Endodermal cell (in vitro differentiated cells): ENCODE data around the gene ASRGL1. TPM values are rescaled to one million over a fixed set of nuclear protein-coding genes. Genes with fewer than 3 reads are reported as not detected.
A peak's percentile ranks its signal among the peaks of the same experiment; 100 is the strongest.

Experiments
- DNase-seq: peaks from one replicate; pipeline ENCODE4 v3.0.0-alpha.2; 2017
- H3K27ac ChIP-seq: 2 replicates; pipeline ENCODE4 v1.5.1; 2013; ENCODE audit warnings: mild to moderate bottlenecking, low read depth, low read length, moderate library complexity
- H3K27me3 ChIP-seq: 2 replicates; pipeline ENCODE4 v1.6.1; 2013; ENCODE audit warnings: mild to moderate bottlenecking, low read length, moderate library complexity; ENCODE audit not compliant: insufficient read depth, control insufficient read depth, poor library complexity, severe bottlenecking
- H3K36me3 ChIP-seq: 2 replicates; pipeline ENCODE4 v1.7.0; 2013; ENCODE audit warnings: mild to moderate bottlenecking, low read length, moderate library complexity; ENCODE audit not compliant: control insufficient read depth, insufficient read depth
- H3K4me1 ChIP-seq: one replicate; pipeline ENCODE4 v1.7.0; 2013; ENCODE audit warnings: low read length; ENCODE audit not compliant: control insufficient read depth, insufficient read depth
- H3K4me3 ChIP-seq: 2 replicates; pipeline ENCODE4 v1.5.1; 2013; ENCODE audit warnings: mild to moderate bottlenecking, low read length, moderate library complexity
- H3K9ac ChIP-seq: 2 replicates; pipeline ENCODE4 v1.6.1; 2013; ENCODE audit warnings: mild to moderate bottlenecking, low read length, moderate library complexity; ENCODE audit not compliant: poor library complexity, severe bottlenecking; ENCODE audit errors: extremely low read depth
- H3K9me3 ChIP-seq: 2 replicates; pipeline ENCODE4 v1.6.1; 2013; ENCODE audit warnings: mild to moderate bottlenecking, low read length, moderate library complexity; ENCODE audit not compliant: control insufficient read depth
- H3K27ac Mint-ChIP-seq: 2 replicates; pipeline ENCODE4 v1.8.0; 2020; ENCODE audit warnings: mixed read lengths
- H3K27me3 Mint-ChIP-seq: 2 replicates; pipeline ENCODE4 v1.8.0; 2021; ENCODE audit warnings: mild to moderate bottlenecking, mixed read lengths; ENCODE audit not compliant: insufficient read depth
- H3K36me3 Mint-ChIP-seq: 2 replicates; pipeline ENCODE4 v1.8.0; 2020; ENCODE audit warnings: low read depth, mixed read lengths
- H3K4me1 Mint-ChIP-seq: 2 replicates; pipeline ENCODE4 v1.8.0; 2020; ENCODE audit warnings: mixed read lengths
- H3K4me3 Mint-ChIP-seq: 2 replicates; pipeline ENCODE4 v1.8.0; 2020; ENCODE audit warnings: mild to moderate bottlenecking, moderate library complexity, mixed read lengths
- H3K9me3 Mint-ChIP-seq: 2 replicates; pipeline ENCODE4 v1.8.0; 2020; ENCODE audit warnings: mild to moderate bottlenecking, mixed read lengths
- WGBS, 2 experiments: methylation state at CpG; one replicate each; pipeline versions ENCODE4 v1.1.5 to v1.1.7; 2013; ENCODE audit warnings: missing lambda C conversion rate in 2 of 2, mixed read lengths in 1 of 2; ENCODE audit not compliant: insufficient coverage in 1 of 2, insufficient read length in 1 of 2; 5-methylcytosine and 5-hydroxymethylcytosine counted together
- total RNA-seq, 2 donors: library from RNA; stranded (reverse); fragmentation: NEBNext Ultra II Directional in 1 of 2; extraction: Animal tissue kit (Norgen Biotek cat#: 25700) in 1 of 2; gene quantifications; 2 replicates in 1 of 2; 3 replicates in 1 of 2; pipeline ENCODE4 v1.2.1, GENCODE V29; 2021
- TF ChIP-seq, protein P1 (sequence below): fragments of 200-600 bp; sonication (generic); conservative IDR thresholded peaks from 2 replicates; pipeline ENCODE4 v1.5.0; 2021; ENCODE audit warnings: antibody characterized with exemption, mild to moderate bottlenecking

Gene ASRGL1
- total RNA-seq, 2 donors from 2014 or later = 39.8 to 61.8 TPM

DNA sequence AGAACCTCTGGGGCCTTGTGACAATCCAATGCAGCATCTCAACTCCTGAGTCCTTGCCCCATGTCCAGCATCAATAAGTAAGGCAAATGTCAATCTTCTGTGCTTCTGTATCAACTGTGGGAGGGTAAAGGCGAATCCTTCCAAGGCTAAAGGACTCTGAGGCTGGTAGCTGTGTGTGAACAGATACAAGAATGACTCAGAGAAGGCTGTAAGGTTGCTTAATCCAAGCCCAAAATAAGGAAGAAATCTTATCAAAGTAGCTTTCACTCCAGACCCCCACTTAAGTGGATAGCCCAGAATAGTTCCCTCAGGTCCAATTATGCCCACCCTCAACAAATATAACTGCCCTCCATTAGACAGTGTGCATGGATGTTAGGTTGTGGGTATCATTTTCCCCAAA is 53.5 kb downstream of the ASRGL1 start:
- no peak overlapping the region for H3K4me3 Mint-ChIP-seq
- no peaks in the 10 kb centered on the region for H3K9me3 Mint-ChIP-seq
- H3K27me3 ChIP-seq = no peaks in the 10 kb centered on the region
- H3K27ac ChIP-seq = no peak overlapping the region
- H3K27ac Mint-ChIP-seq = no peak overlapping the region
- no peaks in the 10 kb centered on the region for H3K36me3 ChIP-seq
- peaks cover 31% of the 10 kb centered on the region for H3K4me1 Mint-ChIP-seq
- H3K27me3 Mint-ChIP-seq = no peaks in the 10 kb centered on the region
- H3K4me3 ChIP-seq = no peak overlapping the region
- TF ChIP-seq, protein P1, sequence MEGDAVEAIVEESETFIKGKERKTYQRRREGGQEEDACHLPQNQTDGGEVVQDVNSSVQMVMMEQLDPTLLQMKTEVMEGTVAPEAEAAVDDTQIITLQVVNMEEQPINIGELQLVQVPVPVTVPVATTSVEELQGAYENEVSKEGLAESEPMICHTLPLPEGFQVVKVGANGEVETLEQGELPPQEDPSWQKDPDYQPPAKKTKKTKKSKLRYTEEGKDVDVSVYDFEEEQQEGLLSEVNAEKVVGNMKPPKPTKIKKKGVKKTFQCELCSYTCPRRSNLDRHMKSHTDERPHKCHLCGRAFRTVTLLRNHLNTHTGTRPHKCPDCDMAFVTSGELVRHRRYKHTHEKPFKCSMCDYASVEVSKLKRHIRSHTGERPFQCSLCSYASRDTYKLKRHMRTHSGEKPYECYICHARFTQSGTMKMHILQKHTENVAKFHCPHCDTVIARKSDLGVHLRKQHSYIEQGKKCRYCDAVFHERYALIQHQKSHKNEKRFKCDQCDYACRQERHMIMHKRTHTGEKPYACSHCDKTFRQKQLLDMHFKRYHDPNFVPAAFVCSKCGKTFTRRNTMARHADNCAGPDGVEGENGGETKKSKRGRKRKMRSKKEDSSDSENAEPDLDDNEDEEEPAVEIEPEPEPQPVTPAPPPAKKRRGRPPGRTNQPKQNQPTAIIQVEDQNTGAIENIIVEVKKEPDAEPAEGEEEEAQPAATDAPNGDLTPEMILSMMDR = no peak
- H3K4me1 ChIP-seq = peaks cover 6% of the 10 kb centered on the region
- no peak overlapping the region for H3K9ac ChIP-seq
- H3K36me3 Mint-ChIP-seq = peaks cover 8% of the 10 kb centered on the region
- H3K9me3 ChIP-seq = no peaks in the 10 kb centered on the region
- no peak for DNase-seq
- 92 to 100% methylated on average over 1 of the region's 1 CpG for WGBS, 2 experiments

DNA sequence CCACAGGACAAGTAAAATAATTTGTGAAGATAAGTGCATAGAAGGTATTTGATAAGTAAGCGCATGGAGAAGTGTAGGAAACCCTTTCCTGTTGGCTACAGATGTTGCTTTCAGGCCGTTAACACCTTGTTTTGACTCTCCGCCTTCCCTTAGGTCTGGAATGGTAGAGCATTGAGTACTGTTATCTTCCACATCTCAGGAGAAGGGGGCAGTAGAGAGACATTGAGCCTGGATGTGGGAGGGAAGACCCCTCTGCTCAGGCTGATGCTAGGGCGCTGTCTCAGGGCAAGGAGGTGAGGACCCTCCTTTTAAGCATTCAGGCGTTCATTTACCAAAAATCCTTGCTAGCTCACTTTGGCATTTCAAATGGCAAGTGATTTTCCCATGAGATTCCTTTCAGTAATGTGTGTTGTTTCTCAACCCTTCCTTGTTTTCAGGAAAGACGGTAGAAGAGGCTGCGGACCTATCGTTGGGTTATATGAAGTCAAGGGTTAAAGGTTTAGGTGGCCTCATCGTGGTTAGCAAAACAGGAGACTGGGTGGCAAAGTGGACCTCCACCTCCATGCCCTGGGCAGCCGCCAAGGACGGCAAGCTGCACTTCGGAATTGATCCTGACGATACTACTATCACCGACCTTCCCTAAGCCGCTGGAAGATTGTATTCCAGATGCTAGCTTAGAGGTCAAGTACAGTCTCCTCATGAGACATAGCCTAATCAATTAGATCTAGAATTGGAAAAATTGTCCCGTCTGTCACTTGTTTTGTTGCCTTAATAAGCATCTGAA is 54.6 kb downstream of the ASRGL1 start:
- Histone ChIP-seq H3K27me3 (no peaks in the 10 kb centered on the region), H3K4me1 (peaks cover 14% of the 10 kb centered on the region), H3K9ac (no peak overlapping the region), H3K36me3 (no peaks in the 10 kb centered on the region), H3K27ac (no peak overlapping the region), H3K9me3 (no peaks in the 10 kb centered on the region), H3K4me3 (no peak overlapping the region)
- Mint-ChIP-seq H3K4me1 (peaks cover 31% of the 10 kb centered on the region), H3K9me3 (no peaks in the 10 kb centered on the region), H3K4me3 (no peak overlapping the region), H3K36me3 (peaks cover 8% of the 10 kb centered on the region), H3K27ac (no peak overlapping the region), H3K27me3 (no peaks in the 10 kb centered on the region)
- TF ChIP-seq, protein P1 = peak; percentile 74
- DNase-seq = peak; percentile 77
- 88% methylated on average over 13 to 16 of the region's 16 CpGs for WGBS, 2 experiments

DNA sequence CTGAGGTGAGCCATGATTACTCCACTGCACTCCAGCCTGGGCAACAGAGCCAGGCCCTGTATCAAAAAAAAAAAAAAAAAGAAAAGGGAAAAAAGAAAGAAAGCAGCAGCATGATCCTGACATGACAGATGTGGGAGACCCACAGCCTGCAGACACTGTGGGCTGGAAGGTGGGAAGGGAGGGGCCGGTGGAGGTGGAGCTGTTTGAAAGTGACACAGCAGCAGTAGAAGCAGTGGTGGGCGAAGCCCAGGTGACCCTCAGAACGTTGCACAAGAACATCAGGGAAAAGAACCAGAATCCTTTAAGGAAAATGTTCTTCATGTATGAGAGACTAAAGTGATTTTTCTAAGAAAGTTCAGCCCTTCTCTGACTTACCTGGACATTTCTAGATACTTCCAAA is 55.3 kb downstream of the ASRGL1 start:
- peaks cover 28% of the 10 kb centered on the region for H3K4me1 Mint-ChIP-seq
- Histone ChIP-seq H3K4me3 (no peak overlapping the region), H3K27me3 (no peaks in the 10 kb centered on the region), H3K9me3 (no peaks in the 10 kb centered on the region), H3K27ac (no peak overlapping the region), H3K4me1 (peaks cover 15% of the 10 kb centered on the region), H3K9ac (no peak overlapping the region), H3K36me3 (no peaks in the 10 kb centered on the region)
- no peaks in the 10 kb centered on the region for H3K9me3 Mint-ChIP-seq
- no peak for DNase-seq
- TF ChIP-seq, protein P1 = no peak
- WGBS, 2 experiments = 98% methylated on average over 2 of the region's 3 CpGs; no CpG with 5 or more reads in 1 of the 2 experiments
- H3K36me3 Mint-ChIP-seq = peaks cover 8% of the 10 kb centered on the region
- no peak overlapping the region for H3K27ac Mint-ChIP-seq
- H3K4me3 Mint-ChIP-seq = no peak overlapping the region
- no peaks in the 10 kb centered on the region for H3K27me3 Mint-ChIP-seq
